Heart left ventricle (tissue), 16 donors: ENCODE measurements around the gene GRID2IP. TPM values are rescaled to one million over a fixed set of nuclear protein-coding genes. Genes with fewer than 3 reads are reported as not detected.
A peak's percentile ranks its signal among the peaks of the same experiment; 100 is the strongest.

Experiments used
- ATAC-seq, 4 donors: fragments of 200-7000 bp; cut with Tn5 transposase; one replicate each; pipeline ENCODE4 v1.9.1; 2020 to 2022; ENCODE audit warnings: moderate library complexity in 4 of 4, mild to moderate bottlenecking in 3 of 4, moderate number of reproducible peaks in 1 of 4
- DNase-seq, 5 donors: peaks; one replicate each; pipeline ENCODE4 v3.0.0-alpha.2; 2020
- H3K27ac ChIP-seq, 12 donors: fragments of 200-600 bp; sonication (generic) in 4 of 12; one replicate each; pipeline versions ENCODE4 v1.5.0 to v1.8.0; 2016 to 2022; ENCODE audit warnings: mild to moderate bottlenecking in 2 of 12
- H3K27me3 ChIP-seq, 9 donors: fragments of 200-600 bp; sonication (generic) in 2 of 9; one replicate each; pipeline versions ENCODE4 v1.5.1 to v1.8.0; 2016 to 2022; ENCODE audit warnings: mild to moderate bottlenecking in 3 of 9
- H3K36me3 ChIP-seq, 9 donors: fragments of 200-600 bp; sonication (generic) in 2 of 9; one replicate each; pipeline versions ENCODE4 v1.5.0 to v1.8.0; 2018 to 2022; ENCODE audit warnings: mild to moderate bottlenecking in 2 of 9
- H3K4me1 ChIP-seq, 12 donors: fragments of 200-600 bp; sonication (generic) in 4 of 12; one replicate each; pipeline versions ENCODE4 v1.5.0 to v1.8.0; 2016 to 2022; ENCODE audit warnings: mild to moderate bottlenecking in 3 of 12
- H3K4me3 ChIP-seq, 12 donors: fragments of 200-600 bp; sonication (generic) in 4 of 12; one replicate each; pipeline versions ENCODE4 v1.5.0 to v1.8.0; 2017 to 2022; ENCODE audit warnings: mild to moderate bottlenecking in 9 of 12, moderate library complexity in 4 of 12
- H3K9me3 ChIP-seq, 12 donors: fragments of 200-600 bp; sonication (generic) in 4 of 12; one replicate each; pipeline versions ENCODE4 v1.5.0 to v1.8.0; 2016 to 2022; ENCODE audit warnings: mild to moderate bottlenecking in 1 of 12
- POLR2A ChIP-seq, 2 donors: fragments of 450-650 bp; IDR thresholded peaks; one replicate each; pipeline ENCODE4 v1.6.1; 2017; ENCODE audit warnings: antibody characterized with exemption in 2 of 2, mild to moderate bottlenecking in 2 of 2, moderate library complexity in 2 of 2
- WGBS, 4 donors: extraction: QIAGEN DNeasy Blood & Tissue Kit in 2 of 4; methylation state at CpG; one replicate each; pipeline versions ENCODE4 v1.1.5 to v1.1.7; 2013 to 2018; 5-methylcytosine and 5-hydroxymethylcytosine counted together
- intact Hi-C, 10 donors: fragments of 100-400 bp; cut with DNase I; formaldehyde crosslinking; loops; one replicate each; pipeline versions ENCODE4 v1.11.1 to v1.14.2; 2022
- polyA plus RNA-seq, 2 donors: library from polyadenylated mRNA; stranded (reverse); fragments of 200-250 nt; gene quantifications; one replicate each; pipeline ENCODE4 v1.2.3, GENCODE V29; 2013
- total RNA-seq, 9 donors: library from RNA; depleted of rRNA in 2 of 9; stranded (reverse); fragments of >200 nt in 2 of 9; fragmentation: NEBNext Ultra II Directional in 3 of 9; extraction: Animal tissue kit (Norgen Biotek cat#: 25700) in 3 of 9; gene quantifications; one replicate each; pipeline versions ENCODE4 v1.1.0 to v1.2.4, GENCODE V29; 2016 to 2023
- TF ChIP-seq, protein P1 (sequence below), 12 donors: fragments of 200-600 bp; sonication (generic) in 4 of 12; IDR thresholded peaks; one replicate each; pipeline versions ENCODE4 v1.5.0 to v1.8.0; 2018 to 2022; ENCODE audit warnings: antibody characterized with exemption in 12 of 12, mild to moderate bottlenecking in 5 of 12
- donor health status: ischemic (EF 13 %, LVEDD 7.1; RV severe dilation, severe dysfunction).
- donor health status: healthy with polysubstance abuse.
- donor health status: DM: no; HTN: yes; CAD: no.
- donor health status: DM: no; HTN: no; CAD: no.
- donor health status: ischemic (EF 25% LVEDD 6.9; RV normal size, moderate dysfunction).
- donor health status: ischemic (EF 25% LVEDD 5.7; RV mildly dilated, moderate dysfunction).
- donor health status: healthy.
- donor health status: DM: yes; HTN: yes; CAD: no.
- donor health status: ischemic (EF 35%, LVEDD 5.7; RV mildly dilated, moderate dysfunction).
- donor health status: nonischemic (EF 11% LVEDD 7.7; RV severe dilation, severe dysfunction).
- donor health status: DM: yes; HTN: yes; CAD: no.
- donor health status: PGD.
- donor health status: ischemic (EF 29% LVEDD 5.4; RV normal size, mild dysfunction).
- donor health status: nonischemic (EF 23%, LVEDD 6.1; RV moderate dilation, normal function).

The GRID2IP gene
- total and polyA plus RNA-seq, 11 donors = 0.01 to 0.16 (median 0.08) TPM; not detected in 7

DNA sequence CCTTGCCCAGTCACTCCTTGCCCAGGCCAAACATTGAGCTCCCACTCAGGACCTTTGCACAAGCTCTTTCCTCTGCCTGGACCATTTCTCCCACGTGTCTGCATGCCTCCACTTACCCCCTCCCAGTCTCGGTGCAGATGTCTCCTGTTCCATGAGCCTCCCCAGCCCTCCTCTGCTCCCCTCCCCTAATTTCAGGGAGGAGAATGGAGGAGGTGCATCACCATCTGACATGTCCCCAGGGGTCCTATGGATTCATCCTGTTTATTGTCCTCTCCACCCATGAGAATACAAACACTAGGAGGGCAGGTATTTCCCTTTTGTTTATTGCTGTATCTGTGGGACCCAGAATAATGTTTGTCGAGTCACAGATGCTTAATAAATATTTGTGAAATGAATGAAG lies 8.6 kb upstream of the GRID2IP start:
- ATAC-seq = no peak
- no peak for DNase-seq
- TF ChIP-seq, protein P1, sequence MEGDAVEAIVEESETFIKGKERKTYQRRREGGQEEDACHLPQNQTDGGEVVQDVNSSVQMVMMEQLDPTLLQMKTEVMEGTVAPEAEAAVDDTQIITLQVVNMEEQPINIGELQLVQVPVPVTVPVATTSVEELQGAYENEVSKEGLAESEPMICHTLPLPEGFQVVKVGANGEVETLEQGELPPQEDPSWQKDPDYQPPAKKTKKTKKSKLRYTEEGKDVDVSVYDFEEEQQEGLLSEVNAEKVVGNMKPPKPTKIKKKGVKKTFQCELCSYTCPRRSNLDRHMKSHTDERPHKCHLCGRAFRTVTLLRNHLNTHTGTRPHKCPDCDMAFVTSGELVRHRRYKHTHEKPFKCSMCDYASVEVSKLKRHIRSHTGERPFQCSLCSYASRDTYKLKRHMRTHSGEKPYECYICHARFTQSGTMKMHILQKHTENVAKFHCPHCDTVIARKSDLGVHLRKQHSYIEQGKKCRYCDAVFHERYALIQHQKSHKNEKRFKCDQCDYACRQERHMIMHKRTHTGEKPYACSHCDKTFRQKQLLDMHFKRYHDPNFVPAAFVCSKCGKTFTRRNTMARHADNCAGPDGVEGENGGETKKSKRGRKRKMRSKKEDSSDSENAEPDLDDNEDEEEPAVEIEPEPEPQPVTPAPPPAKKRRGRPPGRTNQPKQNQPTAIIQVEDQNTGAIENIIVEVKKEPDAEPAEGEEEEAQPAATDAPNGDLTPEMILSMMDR (IDR thresholded peaks at IDR 0.05) = no peak
- TF ChIP-seq POLR2A (IDR thresholded peaks at IDR 0.05) = no peak
- Histone ChIP-seq H3K4me1 (no peaks in the 10 kb centered on the region), H3K9me3 (no peaks in the 10 kb centered on the region), H3K27ac (no peak overlapping the region), H3K27me3 (peaks cover 0 to 3% (median 0%) of the 10 kb centered on the region in 9 donors), H3K36me3 (no peaks in the 10 kb centered on the region), H3K4me3 (no peak overlapping the region)
- intact Hi-C loops = no loop called here
- WGBS, 4 donors = 35 to 39% (median 37%) methylated on average over 3 of the region's 3 CpGs

DNA sequence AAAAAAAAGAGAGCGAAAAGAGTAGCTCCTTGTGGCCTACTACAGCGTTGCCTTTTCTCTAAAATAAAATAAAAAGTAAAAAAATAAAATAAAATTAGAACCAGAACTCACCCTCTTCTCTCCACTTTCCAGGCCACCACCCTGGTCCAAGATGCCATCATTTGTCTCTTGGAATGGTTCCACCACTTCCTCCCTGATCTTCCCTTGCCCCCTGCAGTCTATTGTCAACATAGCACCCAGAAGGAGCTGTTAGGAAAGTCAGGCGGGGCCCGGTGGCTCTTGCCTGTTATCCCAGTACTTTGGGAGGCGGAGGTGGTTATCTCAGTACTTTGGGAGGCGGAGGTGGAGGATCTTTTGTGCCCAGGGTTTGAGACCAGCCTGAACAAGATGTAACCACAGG lies 7.6 kb upstream of the GRID2IP start:
- ATAC-seq = no peak
- peaks cover 0 to 3% (median 0%) of the 10 kb centered on the region in 9 donors for H3K27me3 ChIP-seq
- H3K9me3 ChIP-seq = no peaks in the 10 kb centered on the region
- no peak for TF ChIP-seq POLR2A (IDR thresholded peaks at IDR 0.05)
- TF ChIP-seq, protein P1 (IDR thresholded peaks at IDR 0.05) = peak in 4 of 12 donors; percentile 15 to 31 (median 26)
- intact Hi-C loops = no loop called here
- WGBS, 4 donors = 45 to 52% (median 51%) methylated on average over 6 of the region's 6 CpGs
- no peak overlapping the region for H3K27ac ChIP-seq
- no peak overlapping the region for H3K4me3 ChIP-seq
- H3K36me3 ChIP-seq = no peaks in the 10 kb centered on the region
- DNase-seq = no peak
- H3K4me1 ChIP-seq = no peaks in the 10 kb centered on the region

DNA sequence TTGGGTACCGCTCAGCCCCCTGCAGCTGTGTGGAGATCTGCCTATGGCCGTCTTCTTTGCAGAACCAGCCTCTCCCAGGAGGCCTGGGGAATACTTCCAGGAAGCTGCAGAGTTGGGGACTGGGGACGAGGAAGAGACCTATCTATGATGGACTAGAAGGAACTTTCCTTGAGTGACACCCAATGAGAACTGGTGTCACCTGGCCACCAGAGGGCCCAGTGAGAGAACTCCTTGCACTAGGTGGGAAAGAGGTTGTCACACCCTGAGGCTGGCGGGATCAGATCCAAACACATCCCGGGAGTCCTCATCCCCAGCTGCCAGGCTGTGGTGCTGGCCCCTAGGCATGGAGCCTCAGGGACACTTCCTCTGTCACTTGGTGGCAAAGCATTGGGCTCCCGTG lies 4.9 kb upstream of the GRID2IP start:
- WGBS, 4 donors = 65 to 73% (median 66%) methylated on average over 3 to 6 of the region's 6 CpGs
- no peak for DNase-seq
- TF ChIP-seq POLR2A (IDR thresholded peaks at IDR 0.05) = no peak
- TF ChIP-seq, protein P1 (IDR thresholded peaks at IDR 0.05) = no peak

DNA sequence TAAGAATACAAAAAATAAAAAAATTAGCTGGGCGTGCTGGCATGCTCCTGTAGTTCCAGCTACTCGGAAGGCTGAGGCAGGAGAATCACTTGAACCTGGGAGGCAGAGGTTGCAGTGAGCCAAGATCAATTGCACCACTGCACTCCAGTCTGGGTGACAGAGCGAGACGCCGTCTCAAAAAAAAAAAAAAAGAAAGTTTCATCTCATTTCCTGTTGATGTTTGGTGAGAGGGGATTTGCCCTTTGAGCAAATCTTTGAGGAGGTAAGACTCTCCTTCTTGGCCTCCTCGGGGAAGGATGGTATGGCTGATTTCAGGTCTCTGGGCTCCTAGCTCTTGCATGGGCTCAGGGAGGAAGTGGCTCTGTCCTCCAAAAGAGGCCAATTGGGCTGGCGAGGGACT lies 3.6 kb upstream of the GRID2IP start:
- WGBS, 4 donors = 73 to 83% (median 80%) methylated on average over 7 of the region's 7 CpGs
- Histone ChIP-seq H3K27me3 (peaks cover 0 to 2% (median 0%) of the 10 kb centered on the region in 9 donors), H3K4me1 (no peaks in the 10 kb centered on the region), H3K27ac (no peak overlapping the region), H3K36me3 (no peaks in the 10 kb centered on the region), H3K4me3 (no peak overlapping the region), H3K9me3 (no peaks in the 10 kb centered on the region)
- intact Hi-C loops = no loop called here
- DNase-seq (no peak), ATAC-seq (no peak)
- TF ChIP-seq POLR2A (IDR thresholded peaks at IDR 0.05) = no peak
- TF ChIP-seq, protein P1 (IDR thresholded peaks at IDR 0.05) = no peak

More for the DNA sequence above, 4.9 kb upstream of the GRID2IP start:
- H3K36me3 ChIP-seq = no peaks in the 10 kb centered on the region
- no peak for ATAC-seq
- H3K27ac ChIP-seq = no peak overlapping the region
- H3K4me1 ChIP-seq = no peaks in the 10 kb centered on the region
- no peaks in the 10 kb centered on the region for H3K9me3 ChIP-seq
- H3K4me3 ChIP-seq = no peak overlapping the region
- intact Hi-C loops = no loop called here
- H3K27me3 ChIP-seq = peaks cover 0 to 3% (median 0%) of the 10 kb centered on the region in 9 donors
